Activated naive CD8-positive, alpha-beta T cell (primary cell): ENCODE data around the gene SOWAHB.
"Not testable (repeated sequence)": the region's sequence is repeated elsewhere in the genome, so short reads cannot be mapped to it uniquely, and the experiment has no call there.

ENCODE experiments used
- H3K27ac Mint-ChIP-seq: one replicate; pipeline ENCODE4 v1.8.0; 2021; ENCODE audit warnings: mixed read lengths
- H3K27me3 Mint-ChIP-seq: one replicate; pipeline ENCODE4 v1.8.0; 2021; ENCODE audit warnings: mixed read lengths
- H3K36me3 Mint-ChIP-seq: one replicate; pipeline ENCODE4 v1.8.0; 2021; ENCODE audit warnings: mixed read lengths
- H3K4me1 Mint-ChIP-seq: one replicate; pipeline ENCODE4 v1.8.0; 2021; ENCODE audit warnings: low read depth, mixed read lengths
- H3K4me3 Mint-ChIP-seq: one replicate; pipeline ENCODE4 v1.8.0; 2021; ENCODE audit warnings: mild to moderate bottlenecking, mixed read lengths
- H3K9me3 Mint-ChIP-seq: one replicate; pipeline ENCODE4 v1.8.0; 2021; ENCODE audit warnings: low read depth, mixed read lengths

Gene SOWAHB

DNA sequence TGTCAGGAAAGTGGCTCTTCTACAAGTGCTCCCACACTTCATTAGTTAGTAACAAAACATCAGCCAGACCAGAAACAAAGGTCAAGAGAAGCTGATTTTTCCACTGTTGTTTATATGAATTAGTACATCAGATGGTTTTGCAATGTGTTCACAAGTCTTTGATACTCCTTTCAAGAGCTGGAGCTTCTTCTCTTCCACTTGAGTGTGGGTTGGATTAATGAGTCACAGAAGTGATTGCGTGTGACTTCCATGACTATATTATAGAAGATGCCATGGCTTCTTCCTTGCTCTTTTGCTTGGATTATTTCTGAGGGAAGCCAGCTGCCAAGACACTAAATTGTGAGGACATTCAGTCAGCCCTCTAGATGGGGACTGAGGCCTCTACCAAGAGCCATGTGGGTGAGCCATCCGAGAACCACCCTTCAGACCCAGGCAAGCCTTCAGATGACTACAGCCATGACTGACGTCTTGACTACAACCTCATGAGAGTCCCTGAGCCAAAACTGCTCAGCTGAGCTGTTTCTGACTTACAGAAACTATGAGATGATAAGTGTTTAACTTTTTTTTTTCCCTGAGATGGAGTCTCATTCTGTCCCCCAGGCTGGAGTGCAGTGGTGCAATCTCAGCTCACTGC is 18.1 kb downstream of the SOWAHB start:
- H3K27me3 Mint-ChIP-seq = peaks cover 13% of the 10 kb centered on the region
- H3K27ac Mint-ChIP-seq = no peak overlapping the region
- no peaks in the 10 kb centered on the region for H3K9me3 Mint-ChIP-seq
- no peak overlapping the region for H3K4me3 Mint-ChIP-seq
- peaks cover 2% of the 10 kb centered on the region for H3K36me3 Mint-ChIP-seq
- no peaks in the 10 kb centered on the region for H3K4me1 Mint-ChIP-seq

DNA sequence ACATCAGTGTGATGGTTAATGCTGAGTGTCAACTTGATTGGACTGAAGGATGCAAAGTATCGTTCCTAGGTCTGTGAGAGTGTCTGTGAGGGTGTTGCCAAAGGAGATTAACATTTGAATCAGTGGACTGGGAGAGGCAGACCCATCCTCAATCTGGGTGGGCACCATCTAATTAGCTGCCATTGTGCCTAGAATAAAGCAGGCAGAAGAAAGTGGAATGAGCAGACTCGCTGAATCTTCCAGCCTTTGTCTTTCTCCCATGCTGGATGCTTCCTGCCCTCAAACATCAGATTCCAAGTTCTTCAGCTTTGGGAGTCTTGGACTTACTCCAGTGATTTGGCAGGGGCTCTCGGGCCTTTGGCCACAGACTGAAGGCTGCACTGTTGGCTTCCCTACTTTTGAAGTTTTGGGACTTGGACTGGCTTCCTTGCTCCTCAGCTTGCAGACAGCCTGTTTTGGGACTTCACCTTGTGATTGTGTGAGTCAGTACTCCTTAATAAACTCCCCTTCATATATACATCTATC is 19.2 kb downstream of the SOWAHB start:
- H3K27ac Mint-ChIP-seq, H3K4me1 Mint-ChIP-seq, H3K9me3 Mint-ChIP-seq, H3K36me3 Mint-ChIP-seq, H3K4me3 Mint-ChIP-seq: not testable (repeated sequence)
- H3K27me3 Mint-ChIP-seq = peaks cover 13% of the 10 kb centered on the region

DNA sequence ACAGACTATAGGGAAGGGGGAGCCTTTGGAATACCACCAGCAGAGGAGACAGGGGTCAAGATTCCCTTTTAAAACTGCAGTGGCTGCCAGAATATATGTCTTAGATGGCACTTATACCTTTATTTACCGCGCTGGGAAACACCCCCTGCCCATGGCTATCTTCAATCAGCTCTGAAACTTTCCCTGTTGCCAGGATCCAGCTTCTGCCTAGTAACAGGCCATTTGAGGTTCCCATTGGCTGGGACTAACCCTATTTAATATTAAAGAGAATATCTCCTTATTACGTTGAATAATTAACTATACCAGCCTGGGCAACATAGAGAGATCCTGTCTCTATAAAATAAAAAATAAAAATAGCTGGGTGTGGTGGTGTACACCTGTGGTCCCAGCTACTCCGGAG is 23.8 kb downstream of the SOWAHB start:
- H3K27ac Mint-ChIP-seq = no peak overlapping the region

DNA sequence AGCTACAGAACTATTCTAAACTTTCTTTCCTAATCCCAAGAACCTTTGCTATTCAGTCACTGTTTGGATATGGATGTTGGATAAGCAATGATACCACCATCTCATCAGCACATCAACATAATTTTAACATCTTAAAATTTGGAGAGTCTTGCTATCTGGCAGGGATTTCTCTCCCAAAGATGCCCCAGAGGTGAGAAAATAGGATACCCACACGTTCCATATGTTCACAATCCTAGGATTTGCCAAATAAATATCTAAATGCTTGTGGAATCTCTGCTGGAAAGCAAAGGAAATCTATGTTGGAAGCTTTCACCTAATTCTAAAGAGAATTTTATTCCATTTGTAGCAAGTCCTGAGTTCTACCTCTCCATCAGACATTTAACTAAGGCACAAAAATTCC is 24.4 kb downstream of the SOWAHB start:
- peaks cover 2% of the 10 kb centered on the region for H3K36me3 Mint-ChIP-seq
- H3K4me1 Mint-ChIP-seq = peaks cover 5% of the 10 kb centered on the region
- no peak overlapping the region for H3K4me3 Mint-ChIP-seq
- peaks cover 4% of the 10 kb centered on the region for H3K27me3 Mint-ChIP-seq
- no peak overlapping the region for H3K27ac Mint-ChIP-seq
- no peaks in the 10 kb centered on the region for H3K9me3 Mint-ChIP-seq

More for the DNA sequence above, 23.8 kb downstream of the SOWAHB start:
- no peak overlapping the region for H3K4me3 Mint-ChIP-seq
- H3K9me3 Mint-ChIP-seq = no peaks in the 10 kb centered on the region
- peaks cover 4% of the 10 kb centered on the region for H3K27me3 Mint-ChIP-seq
- H3K4me1 Mint-ChIP-seq = peaks cover 5% of the 10 kb centered on the region
- peaks cover 2% of the 10 kb centered on the region for H3K36me3 Mint-ChIP-seq

DNA sequence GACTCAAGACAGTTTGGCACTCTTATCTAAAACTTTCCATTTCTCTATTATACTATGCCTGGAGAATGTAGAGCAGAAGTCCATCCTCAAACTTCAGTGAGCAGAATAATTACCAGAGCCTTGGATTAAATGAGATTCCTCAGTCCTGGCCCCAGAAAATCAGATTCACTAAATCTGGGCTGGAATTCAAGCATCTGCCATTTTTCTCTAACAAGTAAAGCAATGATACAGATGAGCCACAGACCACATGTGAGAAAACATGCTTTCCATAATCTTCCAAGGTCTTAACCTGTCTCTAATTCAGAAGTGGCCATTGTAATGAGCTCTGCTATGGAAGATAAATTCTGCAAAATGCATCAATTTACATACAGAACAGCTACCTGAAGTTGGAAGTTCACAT is 25.4 kb downstream of the SOWAHB start:
- Mint-ChIP-seq H3K9me3 (no peaks in the 10 kb centered on the region), H3K36me3 (peaks cover 2% of the 10 kb centered on the region), H3K27ac (no peak overlapping the region), H3K4me1 (peaks cover 5% of the 10 kb centered on the region), H3K27me3 (no peaks in the 10 kb centered on the region), H3K4me3 (no peak overlapping the region)

DNA sequence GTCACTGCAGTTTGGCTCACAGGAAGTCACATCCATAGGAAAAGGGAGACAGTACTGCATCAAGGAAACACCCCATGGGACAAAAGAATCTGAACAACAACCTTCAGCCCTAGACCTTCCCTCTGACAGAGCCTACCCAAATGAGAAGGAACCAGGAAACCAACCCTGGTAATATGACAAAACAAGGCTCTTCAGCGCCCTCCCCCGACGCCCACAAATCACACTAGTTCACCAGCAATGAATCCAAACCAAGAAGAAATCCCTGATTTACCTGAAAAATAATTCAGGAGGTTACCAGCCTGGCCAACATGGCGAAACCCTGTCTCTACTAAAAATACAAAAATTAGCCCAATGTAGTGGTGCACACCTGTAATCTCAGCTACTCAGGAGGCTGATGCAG is 29.2 kb downstream of the SOWAHB start:
- not testable (repeated sequence) for H3K36me3 Mint-ChIP-seq, H3K4me1 Mint-ChIP-seq, H3K27ac Mint-ChIP-seq, H3K27me3 Mint-ChIP-seq, H3K4me3 Mint-ChIP-seq, H3K9me3 Mint-ChIP-seq

DNA sequence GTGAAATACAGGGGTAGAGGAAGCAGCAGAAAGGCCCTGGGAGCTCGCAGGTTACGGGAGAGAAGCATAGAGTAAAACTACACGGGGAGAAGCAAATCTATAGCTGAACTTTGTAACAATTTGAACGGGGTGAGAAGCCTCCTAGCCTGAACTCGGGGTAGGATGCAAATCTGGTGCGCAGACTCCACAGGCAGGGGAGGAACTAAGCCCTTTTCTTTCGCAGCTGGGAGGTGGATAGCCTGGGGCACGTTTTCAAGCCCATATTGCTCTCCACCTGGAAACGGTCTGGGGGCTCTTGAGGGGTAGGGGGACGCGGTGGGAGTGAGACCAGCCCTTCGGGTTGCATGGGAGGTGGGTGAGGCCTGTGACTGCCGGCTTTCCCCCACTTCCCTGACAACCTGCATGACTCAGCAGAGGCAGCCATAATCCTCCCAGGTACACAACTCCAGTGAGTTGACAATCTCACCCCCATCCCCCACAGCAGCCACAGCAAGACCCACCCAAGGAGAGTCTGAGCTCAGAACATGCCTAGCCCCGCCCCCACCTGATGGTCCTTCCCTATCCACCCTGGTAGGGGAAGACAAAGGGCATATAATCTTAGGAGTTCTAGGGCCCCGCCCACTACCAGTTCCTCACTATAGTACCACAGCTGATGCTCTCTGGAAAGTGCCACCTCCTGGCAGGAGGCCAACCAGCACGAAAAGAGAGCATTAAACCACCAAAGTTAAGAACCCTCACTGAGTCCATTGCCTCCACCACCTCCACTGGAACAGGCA is 29.9 kb downstream of the SOWAHB start:
- no peaks in the 10 kb centered on the region for H3K36me3 Mint-ChIP-seq
- H3K27ac Mint-ChIP-seq = no peak overlapping the region
- no peak overlapping the region for H3K4me3 Mint-ChIP-seq
- no peaks in the 10 kb centered on the region for H3K9me3 Mint-ChIP-seq
- peaks cover 1% of the 10 kb centered on the region for H3K27me3 Mint-ChIP-seq
- peaks cover 5% of the 10 kb centered on the region for H3K4me1 Mint-ChIP-seq

DNA sequence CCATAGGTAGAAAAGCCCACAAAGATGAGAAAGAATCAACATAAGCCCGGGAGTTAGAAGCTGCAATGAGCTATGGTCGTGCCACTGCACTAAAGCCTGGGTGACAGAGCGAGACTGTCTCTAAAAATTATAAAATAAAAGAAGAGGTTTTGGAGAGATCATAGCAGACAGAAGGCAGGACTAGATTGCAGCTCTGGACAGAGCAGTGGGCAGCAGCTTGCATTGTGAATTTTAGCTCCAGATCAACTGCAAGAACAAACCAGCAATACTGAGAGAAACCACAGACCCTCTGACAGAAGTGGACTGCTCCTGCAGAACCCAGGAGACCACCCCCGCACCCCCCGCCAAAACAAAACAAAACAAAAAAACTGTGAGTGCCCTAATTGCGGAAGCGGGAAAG is 30.6 kb downstream of the SOWAHB start:
- H3K27me3 Mint-ChIP-seq = peaks cover 1% of the 10 kb centered on the region
- no peaks in the 10 kb centered on the region for H3K9me3 Mint-ChIP-seq
- no peak overlapping the region for H3K4me3 Mint-ChIP-seq
- H3K4me1 Mint-ChIP-seq = peaks cover 1% of the 10 kb centered on the region
- no peak overlapping the region for H3K27ac Mint-ChIP-seq
- H3K36me3 Mint-ChIP-seq = no peaks in the 10 kb centered on the region

DNA sequence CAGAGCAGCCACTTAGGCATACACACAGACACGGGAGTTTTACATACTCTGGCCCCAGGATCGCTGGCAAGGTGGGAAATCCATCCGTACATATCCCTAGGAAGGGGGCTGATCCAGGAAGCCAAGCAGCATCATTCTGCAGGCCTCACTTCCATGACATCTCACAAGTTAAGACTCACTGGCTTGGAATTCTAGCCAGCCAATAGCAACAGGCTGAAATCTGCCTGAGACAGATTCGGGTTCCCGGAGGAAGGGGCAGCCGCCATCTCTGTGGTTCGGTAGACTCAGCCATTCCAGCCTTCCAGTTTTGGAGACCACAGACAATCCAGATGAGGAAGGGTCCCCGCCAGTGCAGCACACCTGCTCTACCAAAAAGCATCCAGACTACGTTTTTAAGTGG is 31.3 kb downstream of the SOWAHB start:
- Mint-ChIP-seq H3K36me3 (no peaks in the 10 kb centered on the region), H3K27me3 (peaks cover 1% of the 10 kb centered on the region), H3K9me3 (no peaks in the 10 kb centered on the region), H3K4me3 (no peak overlapping the region), H3K27ac (no peak overlapping the region), H3K4me1 (no peaks in the 10 kb centered on the region)

DNA sequence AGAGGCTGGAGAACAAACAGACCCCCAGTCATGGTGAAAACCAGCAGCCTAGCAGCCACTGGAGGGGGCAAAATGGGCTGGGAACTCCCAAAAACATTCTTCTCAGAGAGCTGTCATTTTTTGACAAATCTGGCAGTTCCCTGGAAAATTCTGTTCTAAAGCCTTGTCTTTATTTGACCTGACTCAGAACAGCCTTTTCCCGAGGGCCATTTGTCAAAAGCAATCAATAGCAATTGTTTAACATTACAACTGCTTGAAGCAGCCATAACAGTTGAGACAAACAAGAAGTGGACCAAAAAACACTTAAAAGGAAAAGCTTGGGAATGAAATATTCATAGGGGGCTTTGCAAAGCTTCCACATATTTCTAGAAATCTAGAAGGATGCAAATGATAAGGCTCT is 39.6 kb downstream of the SOWAHB start:
- Mint-ChIP-seq H3K4me1 (no peaks in the 10 kb centered on the region), H3K27ac (no peak overlapping the region), H3K27me3 (no peaks in the 10 kb centered on the region), H3K36me3 (peaks cover 2% of the 10 kb centered on the region), H3K4me3 (no peak overlapping the region), H3K9me3 (no peaks in the 10 kb centered on the region)

DNA sequence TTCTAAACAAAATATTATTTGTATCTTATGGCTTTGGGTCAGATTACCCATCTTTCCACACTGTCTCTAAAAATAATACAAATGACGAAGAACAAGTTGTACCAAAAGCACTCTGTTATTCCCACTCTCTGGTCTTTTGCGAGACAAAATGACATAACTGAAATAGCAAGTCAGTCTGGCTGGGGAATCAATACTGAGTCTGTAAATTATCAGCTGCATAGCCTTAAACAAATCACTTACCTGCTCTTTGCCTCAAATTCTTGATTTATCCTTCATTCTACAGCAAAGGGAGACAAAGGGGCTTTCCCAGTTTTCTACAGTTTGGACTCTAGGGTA is 40.9 kb downstream of the SOWAHB start:
- H3K4me3 Mint-ChIP-seq = no peak overlapping the region

DNA sequence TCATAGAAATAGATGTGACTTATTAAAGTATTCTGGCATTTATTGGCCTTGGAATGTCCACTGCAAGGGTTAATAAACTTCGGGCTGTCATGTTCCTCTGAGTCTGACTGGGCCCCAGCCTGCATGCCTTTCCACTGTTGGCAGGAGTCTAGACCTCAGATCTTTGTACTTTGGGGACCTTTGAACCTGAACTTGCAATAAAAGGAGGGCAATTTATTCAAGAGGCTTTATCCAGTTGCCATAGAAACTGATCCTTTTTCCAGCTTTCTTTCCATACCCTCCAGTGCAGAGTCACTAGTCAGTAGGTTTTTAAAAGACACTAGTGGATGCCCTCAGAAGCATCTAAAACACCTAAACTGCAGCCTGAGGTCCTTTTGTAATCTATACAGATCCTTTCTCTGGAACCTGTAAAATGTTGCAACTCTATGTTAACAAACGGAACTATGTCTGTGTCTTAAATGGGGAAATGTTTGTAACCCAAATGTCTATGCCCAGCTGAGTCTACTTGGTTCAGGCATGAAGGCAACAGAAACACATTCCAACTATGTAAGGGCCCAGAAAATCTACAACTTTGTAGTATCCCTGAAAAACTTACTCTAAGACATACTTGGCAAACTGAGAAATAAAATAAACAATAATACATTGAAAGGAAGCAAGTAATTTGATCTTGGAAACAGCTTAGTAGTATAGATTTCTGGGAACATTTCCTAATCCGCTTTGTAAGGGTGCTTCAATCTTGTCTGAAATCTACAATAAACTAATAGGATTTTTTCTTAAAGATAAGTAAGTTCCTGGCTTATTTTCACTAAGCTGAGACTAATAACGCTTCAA is 41.5 kb downstream of the SOWAHB start:
- H3K27ac Mint-ChIP-seq = no peak overlapping the region
- H3K9me3 Mint-ChIP-seq = no peaks in the 10 kb centered on the region
- no peaks in the 10 kb centered on the region for H3K27me3 Mint-ChIP-seq
- H3K4me1 Mint-ChIP-seq = no peaks in the 10 kb centered on the region
- H3K36me3 Mint-ChIP-seq = peaks cover 2% of the 10 kb centered on the region
- no peak overlapping the region for H3K4me3 Mint-ChIP-seq

More for the DNA sequence above, 40.9 kb downstream of the SOWAHB start:
- no peaks in the 10 kb centered on the region for H3K27me3 Mint-ChIP-seq
- H3K4me1 Mint-ChIP-seq = no peaks in the 10 kb centered on the region
- H3K27ac Mint-ChIP-seq = no peak overlapping the region
- H3K9me3 Mint-ChIP-seq = no peaks in the 10 kb centered on the region
- peaks cover 2% of the 10 kb centered on the region for H3K36me3 Mint-ChIP-seq

DNA sequence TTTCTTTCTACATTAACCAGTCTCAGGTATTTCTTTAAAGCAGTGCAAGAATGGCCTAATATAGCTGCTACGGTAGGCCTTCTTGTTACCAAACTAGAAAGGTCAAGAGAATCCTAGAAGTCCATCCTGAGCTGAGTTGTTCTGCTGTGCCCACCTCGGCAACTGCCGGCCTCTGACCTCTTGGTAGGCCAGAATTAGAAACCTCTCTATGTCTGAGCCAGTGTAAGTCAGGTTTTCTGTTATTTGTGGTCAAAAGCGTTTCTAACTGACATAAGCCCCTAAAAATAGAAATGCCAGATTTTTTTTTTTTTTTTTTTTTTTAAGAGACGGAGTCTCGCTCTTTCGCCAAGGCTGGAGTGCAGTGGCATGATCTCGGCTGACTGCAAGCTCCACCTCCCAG is 43.1 kb downstream of the SOWAHB start:
- Mint-ChIP-seq H3K4me3 (no peak overlapping the region), H3K27ac (no peak overlapping the region), H3K36me3 (peaks cover 2% of the 10 kb centered on the region), H3K27me3 (no peaks in the 10 kb centered on the region), H3K4me1 (no peaks in the 10 kb centered on the region), H3K9me3 (no peaks in the 10 kb centered on the region)

DNA sequence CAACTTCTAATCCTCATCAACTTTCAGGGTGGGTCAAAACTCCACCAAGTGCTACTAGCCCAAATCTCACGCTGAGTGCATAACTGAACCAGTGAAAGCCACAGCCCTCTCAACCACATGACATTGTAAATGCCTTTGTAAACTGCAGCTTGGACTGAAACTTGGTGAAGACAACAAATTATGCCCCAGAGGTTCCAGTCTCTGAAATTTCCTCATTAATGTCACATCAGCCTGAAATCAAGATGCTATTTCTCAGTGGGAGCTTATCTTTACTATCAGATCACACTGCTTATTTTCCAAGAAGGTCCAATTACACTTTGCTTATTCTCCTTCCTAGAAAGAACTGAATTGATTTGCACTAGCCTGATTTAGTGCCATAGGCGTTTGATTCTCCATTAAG is 46.6 kb downstream of the SOWAHB start:
- no peak overlapping the region for H3K4me3 Mint-ChIP-seq
- no peaks in the 10 kb centered on the region for H3K4me1 Mint-ChIP-seq
- H3K27ac Mint-ChIP-seq = no peak overlapping the region
- H3K27me3 Mint-ChIP-seq = peaks cover 4% of the 10 kb centered on the region
- no peaks in the 10 kb centered on the region for H3K9me3 Mint-ChIP-seq
- peaks cover 5% of the 10 kb centered on the region for H3K36me3 Mint-ChIP-seq

DNA sequence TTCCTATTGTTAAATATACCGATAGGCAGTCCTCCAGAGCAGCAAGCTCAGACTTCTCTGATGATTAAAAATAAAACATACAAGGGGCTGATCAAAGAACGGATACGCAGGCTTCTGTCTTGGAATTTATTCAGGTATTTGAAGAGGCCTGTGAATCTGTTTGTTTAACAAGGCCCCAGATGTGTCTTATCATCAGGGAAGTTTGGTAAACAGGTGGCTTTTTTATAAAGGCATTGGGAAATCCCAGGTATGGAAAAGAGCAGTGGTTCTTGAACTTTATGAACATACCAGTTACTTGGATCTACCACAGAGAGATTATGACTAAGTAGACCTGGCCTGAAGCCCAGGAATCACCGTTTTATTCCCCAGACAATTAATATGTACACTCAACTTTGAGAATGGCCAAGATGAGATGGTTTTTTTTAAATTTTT is 47.9 kb downstream of the SOWAHB start:
- peaks cover 4% of the 10 kb centered on the region for H3K27me3 Mint-ChIP-seq
- no peak overlapping the region for H3K4me3 Mint-ChIP-seq
- H3K9me3 Mint-ChIP-seq = no peaks in the 10 kb centered on the region
- H3K27ac Mint-ChIP-seq = no peak overlapping the region
- H3K36me3 Mint-ChIP-seq = peaks cover 5% of the 10 kb centered on the region
- no peaks in the 10 kb centered on the region for H3K4me1 Mint-ChIP-seq
